Measurements from ENCODE around the gene EFTUD2.

DNA sequence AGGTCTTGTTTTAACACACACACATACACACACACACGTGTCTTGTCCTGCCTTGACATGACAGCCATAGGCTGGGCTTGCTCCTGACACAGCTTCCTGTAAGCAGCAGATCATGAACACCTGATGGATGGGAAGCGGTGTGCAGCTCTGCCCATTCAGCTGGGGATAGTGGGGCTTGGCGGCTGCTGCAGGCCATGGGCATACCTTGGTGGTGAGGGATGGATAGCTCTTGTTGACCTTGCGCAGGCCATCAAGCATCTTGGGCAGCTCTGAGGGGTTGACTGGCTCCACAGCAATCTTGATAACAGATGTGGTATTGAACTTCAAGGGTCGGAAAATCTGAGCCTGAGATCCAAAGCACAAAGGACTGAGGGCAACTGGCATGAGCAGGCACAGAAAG, 39.5 kb downstream of the EFTUD2 start:
- TF ChIP-seq ARNTL (CRISPR knock-in tag; IDR thresholded peaks at IDR 0.05; ENCODE audit: borderline replicate concordance, low read depth): no peak
- TF ChIP-seq, protein P1, sequence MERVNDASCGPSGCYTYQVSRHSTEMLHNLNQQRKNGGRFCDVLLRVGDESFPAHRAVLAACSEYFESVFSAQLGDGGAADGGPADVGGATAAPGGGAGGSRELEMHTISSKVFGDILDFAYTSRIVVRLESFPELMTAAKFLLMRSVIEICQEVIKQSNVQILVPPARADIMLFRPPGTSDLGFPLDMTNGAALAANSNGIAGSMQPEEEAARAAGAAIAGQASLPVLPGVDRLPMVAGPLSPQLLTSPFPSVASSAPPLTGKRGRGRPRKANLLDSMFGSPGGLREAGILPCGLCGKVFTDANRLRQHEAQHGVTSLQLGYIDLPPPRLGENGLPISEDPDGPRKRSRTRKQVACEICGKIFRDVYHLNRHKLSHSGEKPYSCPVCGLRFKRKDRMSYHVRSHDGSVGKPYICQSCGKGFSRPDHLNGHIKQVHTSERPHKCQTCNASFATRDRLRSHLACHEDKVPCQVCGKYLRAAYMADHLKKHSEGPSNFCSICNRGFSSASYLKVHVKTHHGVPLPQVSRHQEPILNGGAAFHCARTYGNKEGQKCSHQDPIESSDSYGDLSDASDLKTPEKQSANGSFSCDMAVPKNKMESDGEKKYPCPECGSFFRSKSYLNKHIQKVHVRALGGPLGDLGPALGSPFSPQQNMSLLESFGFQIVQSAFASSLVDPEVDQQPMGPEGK (CRISPR knock-in tag; IDR thresholded peaks at IDR 0.05; ENCODE audit: borderline replicate concordance): no peak

All from SK-N-SH treated with all-trans-retinoic acid at 6 μM for 48 hours (cell line).